CD4-positive, alpha-beta T cell (primary cell): ENCODE data around the gene RHNO1. TPM values are rescaled to one million over a fixed set of nuclear protein-coding genes. Genes with fewer than 3 reads are reported as not detected.
"Not testable (repeated sequence)": the region's sequence is repeated elsewhere in the genome, so short reads cannot be mapped to it uniquely, and the experiment has no call there.

ENCODE experiments used
- ATAC-seq: fragments of 200-7000 bp; cut with Tn5 transposase; one replicate; pipeline ENCODE4 v1.10.0; 2022; ENCODE audit warnings: mild to moderate bottlenecking; ENCODE audit not compliant: poor library complexity
- CTCF ChIA-PET: fragments of 350-600 bp; sonication (Branson Sonifier 250); formaldehyde crosslinking; loops from one replicate; lab custom pipeline; 2021; ENCODE audit warnings: antibody characterized with exemption, inconsistent platforms; lab: Charles Lee
- POLR2A ChIA-PET: fragments of 350-600 bp; sonication (Branson Sonifier 250); formaldehyde crosslinking; loops from one replicate; lab custom pipeline; 2021; ENCODE audit warnings: antibody characterized with exemption, inconsistent platforms; lab: Charles Lee
- DNase-seq, 14 experiments: peaks; one replicate each; pipeline ENCODE4 v3.0.0-alpha.2; 2013 to 2020; ENCODE audit warnings: mixed read lengths in 2 of 14
- H3K27ac ChIP-seq, 2 donors: one replicate each; pipeline versions ENCODE4 v1.5.1 to v1.7.0; 2013; ENCODE audit warnings: low read length in 2 of 2, low read depth in 1 of 2, mild to moderate bottlenecking in 1 of 2
- H3K27me3 ChIP-seq, 2 experiments: 1 replicate in 1 of 2; 2 replicates in 1 of 2; pipeline versions ENCODE4 v1.6.1 to v1.7.0; 2013; ENCODE audit warnings: low read length in 2 of 2, control low read depth in 1 of 2, mild to moderate bottlenecking in 1 of 2, moderate library complexity in 1 of 2; ENCODE audit not compliant: insufficient read depth in 2 of 2, control insufficient read depth in 1 of 2
- H3K36me3 ChIP-seq: one replicate; pipeline ENCODE4 v1.6.1; 2013; ENCODE audit warnings: low read length, control low read depth; ENCODE audit not compliant: insufficient read depth
- H3K4me1 ChIP-seq: one replicate; pipeline ENCODE4 v1.6.1; 2013; ENCODE audit warnings: low read length, control low read depth; ENCODE audit not compliant: insufficient read depth
- H3K4me3 ChIP-seq: one replicate; pipeline ENCODE4 v1.5.1; 2013; ENCODE audit warnings: mild to moderate bottlenecking, low read length, moderate library complexity
- H3K9me3 ChIP-seq, 2 experiments: 1 replicate in 1 of 2; 2 replicates in 1 of 2; pipeline versions ENCODE4 v1.6.1 to v1.7.0; 2013; ENCODE audit warnings: low read length in 2 of 2, mild to moderate bottlenecking in 2 of 2, control low read depth in 1 of 2, moderate library complexity in 1 of 2; ENCODE audit not compliant: control insufficient read depth in 1 of 2, insufficient read depth in 1 of 2
- H3K27ac Mint-ChIP-seq: one replicate; pipeline ENCODE4 v1.8.0; 2020; ENCODE audit warnings: mixed read lengths
- H3K27me3 Mint-ChIP-seq: one replicate; pipeline ENCODE4 v1.8.0; 2021; ENCODE audit warnings: mixed read lengths
- H3K36me3 Mint-ChIP-seq: one replicate; pipeline ENCODE4 v1.8.0; 2021; ENCODE audit warnings: low read depth, mixed read lengths
- H3K4me1 Mint-ChIP-seq: one replicate; pipeline ENCODE4 v1.8.0; 2021; ENCODE audit warnings: low read depth, mixed read lengths
- H3K4me3 Mint-ChIP-seq: one replicate; pipeline ENCODE4 v1.8.0; 2020; ENCODE audit warnings: mild to moderate bottlenecking, mixed read lengths
- H3K9me3 Mint-ChIP-seq: one replicate; pipeline ENCODE4 v1.8.0; 2020; ENCODE audit warnings: mixed read lengths
- CTCF ChIP-seq: fragments of 200-600 bp; IDR thresholded peaks from one replicate; pipeline ENCODE4 v1.8.0; 2022; ENCODE audit warnings: antibody characterized with exemption, mild to moderate bottlenecking
- intact Hi-C, 2 experiments: fragments of 100-400 bp; cut with DNase I in 1 of 2; cut with micrococcal nuclease in 1 of 2; formaldehyde crosslinking; loops; one replicate each; pipeline versions ENCODE4 v1.15.1 to v1.9.0; 2023 to 2025; cut with DNase I, micrococcal nuclease
- total RNA-seq, 174 experiments: library from RNA in 2 of 174; stranded (reverse) in 2 of 174; gene quantifications; one replicate each; pipeline ENCODE4 v1.2.3 and lab custom pipeline; 2021 to 2026

Gene RHNO1
- total RNA-seq, 2 experiments from 2014 or later = 26.5 to 31.3 TPM

DNA sequence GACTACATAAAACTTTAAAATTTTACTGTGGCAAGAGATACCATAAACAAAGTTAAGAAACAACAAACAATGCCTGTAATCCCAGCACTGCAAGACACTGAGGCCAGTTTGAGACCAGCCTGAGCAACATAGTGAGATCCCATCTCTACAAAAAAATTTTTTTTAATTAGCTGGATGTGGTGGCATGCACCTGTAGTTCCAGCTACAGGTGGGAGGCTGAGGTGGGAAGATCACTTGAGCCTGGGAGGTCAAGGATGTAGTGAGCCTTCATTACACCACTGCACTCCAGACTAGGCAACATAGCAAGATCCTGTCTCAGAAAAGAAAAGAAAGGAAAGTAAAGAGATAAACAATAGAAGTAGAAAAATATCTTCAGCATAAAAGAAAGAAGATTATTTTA is 16.9 kb upstream of the RHNO1 start:
- no peaks in the 10 kb centered on the region for H3K4me1 Mint-ChIP-seq
- H3K36me3 Mint-ChIP-seq = peaks cover 11% of the 10 kb centered on the region
- H3K4me3 ChIP-seq = no peak overlapping the region
- H3K27ac ChIP-seq = no peak overlapping the region
- no peaks in the 10 kb centered on the region for H3K27me3 Mint-ChIP-seq
- H3K27ac Mint-ChIP-seq = no peak overlapping the region
- ATAC-seq (no peak), DNase-seq (no peak)
- peaks cover 15% of the 10 kb centered on the region for H3K36me3 ChIP-seq
- CTCF ChIA-PET = interaction anchor here (1.0 kb wide), 1 partner anchor 14 kb away, joined by 3 read pairs; no protein-coding TSS in a partner anchor
- H3K9me3 ChIP-seq = no peaks in the 10 kb centered on the region
- H3K4me3 Mint-ChIP-seq = no peak overlapping the region
- intact Hi-C loops = no loop called here
- H3K27me3 ChIP-seq = no peaks in the 10 kb centered on the region
- H3K9me3 Mint-ChIP-seq = no peaks in the 10 kb centered on the region
- no peak for TF ChIP-seq CTCF
- no peaks in the 10 kb centered on the region for H3K4me1 ChIP-seq
- POLR2A ChIA-PET = no interaction called here

GRCh38 chr12:2862876-2863275 is 14.1 kb upstream of the RHNO1 start:
- Histone ChIP-seq H3K36me3 (peaks cover 10% of the 10 kb centered on the region), H3K4me3 (no peak overlapping the region), H3K27me3 (no peaks in the 10 kb centered on the region), H3K9me3 (no peaks in the 10 kb centered on the region), H3K4me1 (no peaks in the 10 kb centered on the region), H3K27ac (no peak overlapping the region)
- Mint-ChIP-seq H3K27ac (no peak overlapping the region), H3K9me3 (no peaks in the 10 kb centered on the region), H3K36me3 (peaks cover 5% of the 10 kb centered on the region), H3K4me3 (no peak overlapping the region), H3K4me1 (no peaks in the 10 kb centered on the region), H3K27me3 (no peaks in the 10 kb centered on the region)
- ChIA-PET POLR2A (interaction anchor here (1.4 kb wide), 1 partner anchor 14 kb away, joined by 5 read pairs; the partner anchor contains the start of genes FOXM1 and RHNO1), CTCF (interaction anchor here (1.4 kb wide), 1 partner anchor 9 kb away, joined by 3 read pairs; no protein-coding TSS in a partner anchor)
- ATAC-seq (no peak), DNase-seq (no peak)
- TF ChIP-seq CTCF = no peak
- intact Hi-C loops = no loop called here

- H3K4me1 ChIP-seq, H3K4me3 ChIP-seq, H3K36me3 Mint-ChIP-seq, ATAC-seq, H3K9me3 Mint-ChIP-seq, H3K9me3 ChIP-seq, H3K4me1 Mint-ChIP-seq, H3K27ac ChIP-seq, H3K27me3 ChIP-seq, H3K4me3 Mint-ChIP-seq, H3K36me3 ChIP-seq, H3K27me3 Mint-ChIP-seq, DNase-seq, H3K27ac Mint-ChIP-seq, intact Hi-C loops: not testable (repeated sequence)
- CTCF ChIA-PET = interaction anchor here (1.4 kb wide), 1 partner anchor 9 kb away, joined by 3 read pairs; no protein-coding TSS in a partner anchor
- POLR2A ChIA-PET = interaction anchor here (1.4 kb wide), 1 partner anchor 13 kb away, joined by 5 read pairs; the partner anchor contains the start of genes FOXM1 and RHNO1
Measured at GRCh38 chr12:2863402-2863801, 13.6 kb upstream of the RHNO1 start.

GRCh38 chr12:2864198-2864597 is 12.8 kb upstream of the RHNO1 start:
- DNase-seq (no peak), ATAC-seq (no peak)
- Histone ChIP-seq H3K4me3 (no peak overlapping the region), H3K27ac (no peak overlapping the region), H3K36me3 (peaks cover 3% of the 10 kb centered on the region), H3K9me3 (no peaks in the 10 kb centered on the region), H3K27me3 (no peaks in the 10 kb centered on the region), H3K4me1 (no peaks in the 10 kb centered on the region)
- Mint-ChIP-seq H3K4me1 (peaks cover 5% of the 10 kb centered on the region), H3K36me3 (peaks cover 5% of the 10 kb centered on the region), H3K4me3 (no peak overlapping the region), H3K27ac (no peak overlapping the region), H3K27me3 (no peaks in the 10 kb centered on the region), H3K9me3 (no peaks in the 10 kb centered on the region)
- ChIA-PET CTCF (no interaction called here), POLR2A (no interaction called here)
- TF ChIP-seq CTCF = no peak
- intact Hi-C loops = no loop called here

DNA sequence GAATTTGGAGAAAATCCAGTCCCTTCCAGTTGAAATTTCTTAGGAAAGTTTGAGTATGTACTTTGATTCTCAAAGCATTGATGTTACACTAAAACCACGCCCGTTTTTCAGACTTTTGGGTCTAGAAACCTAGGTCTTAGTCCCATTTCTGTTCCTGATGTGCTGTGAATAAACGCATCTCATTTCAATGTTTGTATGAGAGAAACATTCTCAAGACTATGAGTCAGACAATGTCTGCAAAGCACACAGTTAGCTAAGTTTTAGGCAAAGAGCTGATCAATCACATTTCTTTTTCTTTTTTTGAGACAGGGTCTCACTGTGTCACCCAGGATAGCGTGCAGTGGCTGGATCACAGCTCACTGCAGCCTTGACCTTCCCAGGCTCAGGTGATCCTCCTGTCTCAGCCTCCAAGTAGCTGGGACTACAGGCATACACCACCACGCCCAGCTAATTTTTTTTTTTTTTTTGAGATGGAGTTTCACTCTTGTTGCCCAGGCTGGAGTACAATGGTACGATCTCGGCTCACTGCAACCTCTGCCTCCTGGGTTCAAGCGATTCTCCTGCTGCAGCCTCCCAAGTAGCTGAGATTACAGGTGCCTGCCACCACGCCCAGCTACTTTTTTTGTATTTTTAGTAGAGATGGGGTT is 7.9 kb upstream of the RHNO1 start:
- H3K27me3 Mint-ChIP-seq, H3K36me3 Mint-ChIP-seq, CTCF ChIA-PET, intact Hi-C loops, H3K9me3 ChIP-seq, H3K27ac Mint-ChIP-seq, H3K4me3 Mint-ChIP-seq, ATAC-seq, H3K4me1 ChIP-seq, H3K9me3 Mint-ChIP-seq, POLR2A ChIA-PET, H3K27me3 ChIP-seq, H3K36me3 ChIP-seq, H3K4me3 ChIP-seq, H3K4me1 Mint-ChIP-seq, DNase-seq, H3K27ac ChIP-seq: not testable (repeated sequence)
